Panc1 (cell line): Measurements from ENCODE around the gene SNRPF. TPM values are rescaled to one million over a fixed set of nuclear protein-coding genes. Genes with fewer than 3 reads are reported as not detected.

Experiments used
- ATAC-seq: fragments of 200-7000 bp; cut with Tn5 transposase; 2 replicates; pipeline ENCODE4 v1.9.1; 2020; ENCODE audit warnings: mild to moderate bottlenecking, moderate library complexity
- BruUV-seq: library from RNA; stranded (reverse); fragments of 400-500 nt; replicated peaks from 2 replicates; lab custom pipeline; 2021; lab: Mats Ljungman, UMichigan
- CTCF ChIA-PET: fragments of 300-600 bp; sonication (Branson Sonifier 250); formaldehyde crosslinking; loops from one replicate; lab custom pipeline; 2022; ENCODE audit warnings: antibody characterized with exemption; lab: Charles Lee
- POLR2A ChIA-PET: fragments of 300-600 bp; sonication (Branson Sonifier 250); formaldehyde crosslinking; loops from one replicate; lab custom pipeline; 2022; ENCODE audit warnings: antibody characterized with exemption; lab: Charles Lee
- DNase-seq: peaks from one replicate; pipeline ENCODE4 v3.0.0-alpha.2; 2010; ENCODE audit warnings: low read depth, low spot score
- H3K27ac ChIP-seq: 2 replicates; pipeline ENCODE4 v1.5.1; 2011; ENCODE audit warnings: mild to moderate bottlenecking, low read length, inconsistent platforms
- H3K27me3 ChIP-seq: fragments of 200-500 bp; sonication (Bioruptor generic); 2 replicates; pipeline ENCODE4 v1.6.0; 2014; ENCODE audit warnings: low read length, inconsistent platforms; ENCODE audit not compliant: control insufficient read depth, insufficient read depth
- H3K36me3 ChIP-seq: fragments of 200-500 bp; sonication (Bioruptor generic); 2 replicates; pipeline ENCODE4 v1.5.1; 2014; ENCODE audit warnings: inconsistent platforms, mild to moderate bottlenecking, low read length, moderate library complexity; ENCODE audit not compliant: control insufficient read depth, insufficient read depth
- H3K4me1 ChIP-seq: 2 replicates; pipeline ENCODE4 v1.5.1; 2011; ENCODE audit warnings: inconsistent platforms, mild to moderate bottlenecking, low read length, moderate library complexity; ENCODE audit not compliant: control insufficient read depth, insufficient read depth
- H3K4me3 ChIP-seq, 2 experiments: 2 replicates each; pipeline ENCODE4 v1.5.1; 2011 to 2012; ENCODE audit warnings: low read depth in 2 of 2, low read length in 2 of 2, mild to moderate bottlenecking in 2 of 2, inconsistent platforms in 1 of 2, moderate library complexity in 1 of 2
- H3K9me3 ChIP-seq: fragments of 200-500 bp; sonication (Bioruptor generic); 2 replicates; pipeline ENCODE4 v1.5.1; 2014; ENCODE audit warnings: low read depth, mild to moderate bottlenecking, inconsistent platforms, low read length, moderate library complexity; ENCODE audit not compliant: control insufficient read depth, insufficient read depth
- POLR2AphosphoS5 ChIP-seq: IDR thresholded peaks from 2 replicates; pipeline ENCODE4 v1.6.1; 2012; ENCODE audit warnings: mild to moderate bottlenecking, low read depth, low read length, moderate library complexity
- REST ChIP-seq, 2 experiments: IDR thresholded peaks; 2 replicates each; pipeline ENCODE4 v1.6.1; 2011 to 2012; ENCODE audit warnings: low read depth in 2 of 2, control low read depth in 1 of 2, low read length in 1 of 2, mild to moderate bottlenecking in 1 of 2, moderate library complexity in 1 of 2; ENCODE audit not compliant: insufficient read depth in 1 of 2
- SIN3A ChIP-seq: IDR thresholded peaks from 2 replicates; pipeline ENCODE4 v1.6.1; 2012; ENCODE audit warnings: low read depth, mild to moderate bottlenecking, low read length, moderate library complexity, borderline replicate concordance; ENCODE audit not compliant: insufficient read depth
- TCF7L2 ChIP-seq: IDR thresholded peaks from 2 replicates; pipeline ENCODE4 v1.6.1; 2011; ENCODE audit warnings: mild to moderate bottlenecking, low read depth, low read length, inconsistent platforms
- in situ Hi-C: cut with HindIII; loops from 2 replicates; pipeline ENCODE4 v1.10.0; 2016; ENCODE audit warnings: low sequenced_read_pairs, low pct_unique_long_range_greater_than_20kb
- intact Hi-C: fragments of 100-400 bp; cut with micrococcal nuclease; formaldehyde crosslinking; loops from one replicate; pipeline ENCODE4 v1.10.0; 2022; ENCODE audit not compliant: unreplicated experiment
- total RNA-seq: library from RNA; stranded (reverse); gene quantifications from one replicate; pipeline ENCODE4 v1.2.1, GENCODE V29; 2021; ENCODE audit not compliant: unreplicated experiment
- TF ChIP-seq, protein P1 (sequence below): fragments of 450-650 bp; IDR thresholded peaks from 2 replicates; pipeline ENCODE4 v1.5.1; 2017; ENCODE audit warnings: mild to moderate bottlenecking

SNRPF gene
- total RNA-seq, 1 experiment from 2014 or later: 38.7 TPM

DNA sequence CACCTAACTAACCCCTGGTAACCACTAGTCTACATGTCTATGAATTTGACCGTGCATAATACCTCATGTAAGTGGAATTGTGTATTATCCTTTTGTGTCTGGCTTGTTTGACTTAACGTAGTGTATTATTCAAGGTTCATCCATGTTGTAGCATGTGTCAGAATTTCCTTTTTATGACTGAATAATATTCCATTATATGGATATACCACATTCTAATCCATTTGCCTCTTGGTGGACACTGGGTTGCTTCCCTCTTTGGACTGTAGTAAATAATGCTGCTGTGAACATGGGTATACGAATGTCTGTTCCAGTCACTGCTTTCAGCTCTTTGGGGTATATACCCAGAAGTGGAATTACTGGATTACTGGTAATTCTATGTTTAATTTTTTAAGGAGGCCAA lies 3.3 kb downstream of the SNRPF start:
- POLR2A ChIA-PET: interaction anchor here (0.7 kb wide), 1 partner anchor 275 kb away, joined by 3 read pairs; no protein-coding TSS in a partner anchor
- ATAC-seq (no peak), DNase-seq (no peak)
- no peak overlapping the region for H3K4me3 ChIP-seq
- BruUV-seq: no TSS peak
- no peak overlapping the region for H3K27ac ChIP-seq
- TF ChIP-seq REST (IDR thresholded peaks at IDR 0.05; ENCODE audit: insufficient read depth in 1 of 2, low read depth in 2 of 2, low read length in 1 of 2): no peak
- TF ChIP-seq, protein P1, sequence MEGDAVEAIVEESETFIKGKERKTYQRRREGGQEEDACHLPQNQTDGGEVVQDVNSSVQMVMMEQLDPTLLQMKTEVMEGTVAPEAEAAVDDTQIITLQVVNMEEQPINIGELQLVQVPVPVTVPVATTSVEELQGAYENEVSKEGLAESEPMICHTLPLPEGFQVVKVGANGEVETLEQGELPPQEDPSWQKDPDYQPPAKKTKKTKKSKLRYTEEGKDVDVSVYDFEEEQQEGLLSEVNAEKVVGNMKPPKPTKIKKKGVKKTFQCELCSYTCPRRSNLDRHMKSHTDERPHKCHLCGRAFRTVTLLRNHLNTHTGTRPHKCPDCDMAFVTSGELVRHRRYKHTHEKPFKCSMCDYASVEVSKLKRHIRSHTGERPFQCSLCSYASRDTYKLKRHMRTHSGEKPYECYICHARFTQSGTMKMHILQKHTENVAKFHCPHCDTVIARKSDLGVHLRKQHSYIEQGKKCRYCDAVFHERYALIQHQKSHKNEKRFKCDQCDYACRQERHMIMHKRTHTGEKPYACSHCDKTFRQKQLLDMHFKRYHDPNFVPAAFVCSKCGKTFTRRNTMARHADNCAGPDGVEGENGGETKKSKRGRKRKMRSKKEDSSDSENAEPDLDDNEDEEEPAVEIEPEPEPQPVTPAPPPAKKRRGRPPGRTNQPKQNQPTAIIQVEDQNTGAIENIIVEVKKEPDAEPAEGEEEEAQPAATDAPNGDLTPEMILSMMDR: no peak
- TF ChIP-seq TCF7L2: no peak
- no peak for TF ChIP-seq POLR2AphosphoS5
- TF ChIP-seq SIN3A: no peak
- peaks cover 36% of the 10 kb centered on the region for H3K36me3 ChIP-seq
- H3K9me3 ChIP-seq: no peaks in the 10 kb centered on the region
- H3K27me3 ChIP-seq: no peaks in the 10 kb centered on the region
- intact Hi-C loops (no loop called here), in situ Hi-C loops (no loop called here)
- peaks cover 9% of the 10 kb centered on the region; the same call in 1 of the 2 replicates for H3K4me1 ChIP-seq
- CTCF ChIA-PET: no interaction called here

GRCh38 chr12:95863337-95863736 lies 4.6 kb downstream of the SNRPF start:
- H3K36me3 ChIP-seq: peaks cover 41% of the 10 kb centered on the region
- ChIA-PET POLR2A (interaction anchor here (0.5 kb wide), 1 partner anchor 245 kb away, joined by 3 read pairs; no protein-coding TSS in a partner anchor), CTCF (no interaction called here)
- ATAC-seq (no peak), DNase-seq (no peak)
- H3K27me3 ChIP-seq: no peaks in the 10 kb centered on the region
- no peak for TF ChIP-seq POLR2AphosphoS5
- no peak for TF ChIP-seq REST (IDR thresholded peaks at IDR 0.05; ENCODE audit: insufficient read depth in 1 of 2, low read depth in 2 of 2, low read length in 1 of 2)
- TF ChIP-seq TCF7L2: no peak
- no peak for TF ChIP-seq SIN3A
- TF ChIP-seq, protein P1: no peak
- peaks cover 9% of the 10 kb centered on the region; the same call in 1 of the 2 replicates for H3K4me1 ChIP-seq
- H3K4me3 ChIP-seq: no peak overlapping the region
- no peak overlapping the region for H3K27ac ChIP-seq
- intact Hi-C loops (no loop called here), in situ Hi-C loops (no loop called here)
- H3K9me3 ChIP-seq: no peaks in the 10 kb centered on the region
- no TSS peak for BruUV-seq
